GM21717 (cell line): ENCODE measurements around the gene APBA2.
"Not testable (repeated sequence)": the region's sequence is repeated elsewhere in the genome, so short reads cannot be mapped to it uniquely, and the experiment has no call there.

Experiments used
- ATAC-seq: cut with Tn5 transposase; IDR thresholded peaks from one replicate; pipeline ENCODE4 v1.9.1; 2021; ENCODE audit warnings: mild to moderate bottlenecking, moderate library complexity; ENCODE audit not compliant: unreplicated experiment

The APBA2 gene

DNA sequence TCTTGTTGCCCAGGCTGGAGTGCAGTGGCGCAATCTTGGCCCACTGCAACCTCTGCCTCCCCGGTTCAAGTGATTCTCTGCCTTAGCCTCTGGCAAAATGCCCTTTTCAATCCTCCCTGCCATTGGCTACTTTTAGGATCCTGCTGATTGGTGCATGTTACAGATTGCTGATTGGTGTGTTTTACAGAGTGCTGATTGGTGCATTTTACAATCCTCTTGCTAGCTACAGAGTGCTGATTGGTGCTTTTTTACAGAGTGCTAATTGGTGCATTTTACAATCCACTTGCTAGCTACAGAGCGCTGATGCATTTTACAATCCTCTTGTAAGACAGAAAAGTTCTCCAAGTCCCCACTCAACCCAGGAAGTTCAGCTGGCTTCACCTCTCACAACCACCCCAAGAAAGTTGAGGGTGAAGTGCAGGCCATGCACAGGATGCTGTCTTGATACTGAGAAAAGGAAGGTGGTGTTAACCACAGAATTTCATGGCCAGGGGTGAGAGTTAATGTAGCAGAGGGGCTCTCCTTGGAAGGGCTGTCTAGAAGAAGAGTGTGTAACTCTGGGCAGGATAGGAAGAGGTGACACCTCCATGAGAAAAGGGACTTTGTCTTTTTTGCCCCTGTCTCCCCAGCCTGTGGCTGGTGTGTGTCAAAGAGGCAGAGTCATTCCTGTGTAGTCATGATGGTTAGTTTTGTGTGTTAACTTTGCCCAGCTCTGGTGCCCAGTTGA lies 145.9 kb downstream of the APBA2 start:
- ATAC-seq = no peak

GRCh38 chr15:29032229-29032625 lies 146.5 kb downstream of the APBA2 start:
- ATAC-seq = no peak

DNA sequence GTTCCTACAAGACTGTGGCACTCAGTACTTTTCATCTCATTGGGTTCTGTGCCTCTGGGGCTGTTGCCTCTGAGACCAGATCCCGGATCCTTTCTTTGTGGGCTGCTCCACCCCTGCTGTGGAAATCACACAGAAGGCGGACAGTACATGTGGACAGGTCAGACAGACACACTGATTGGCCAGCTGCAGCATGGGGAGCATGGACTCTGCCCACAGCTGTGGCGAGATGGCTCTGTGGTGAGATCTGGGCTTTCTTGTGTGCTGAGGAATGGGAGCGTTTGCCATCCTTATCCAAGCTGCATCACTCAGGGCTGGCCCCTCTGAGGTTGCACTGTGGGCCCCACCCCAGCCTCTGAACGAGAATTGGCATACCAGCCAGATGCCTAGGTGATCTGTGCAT lies 147.0 kb downstream of the APBA2 start:
- no peak for ATAC-seq

DNA sequence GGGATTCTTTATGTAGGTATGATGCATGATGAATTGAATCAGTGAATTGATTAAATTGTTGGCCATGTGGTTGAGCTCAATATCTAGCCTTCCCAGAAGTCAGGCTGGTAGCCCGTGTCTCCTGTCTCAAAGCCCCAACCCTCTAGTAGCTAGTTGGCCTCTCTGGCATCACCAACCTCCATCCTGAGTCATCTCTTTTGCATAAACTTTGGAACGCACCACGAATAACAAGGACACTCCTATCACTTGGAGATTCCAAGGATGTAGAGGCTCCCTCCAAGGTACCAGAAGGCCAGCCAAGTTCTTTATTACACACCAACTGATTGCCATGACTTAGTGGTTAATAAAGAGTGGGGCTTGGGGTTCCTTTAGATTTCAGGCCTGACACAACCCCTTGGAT lies 148.4 kb downstream of the APBA2 start:
- ATAC-seq = no peak

- no peak for ATAC-seq
These were observed 149.0 kb downstream of the APBA2 start for GRCh38 chr15:29034593-29035335.

DNA sequence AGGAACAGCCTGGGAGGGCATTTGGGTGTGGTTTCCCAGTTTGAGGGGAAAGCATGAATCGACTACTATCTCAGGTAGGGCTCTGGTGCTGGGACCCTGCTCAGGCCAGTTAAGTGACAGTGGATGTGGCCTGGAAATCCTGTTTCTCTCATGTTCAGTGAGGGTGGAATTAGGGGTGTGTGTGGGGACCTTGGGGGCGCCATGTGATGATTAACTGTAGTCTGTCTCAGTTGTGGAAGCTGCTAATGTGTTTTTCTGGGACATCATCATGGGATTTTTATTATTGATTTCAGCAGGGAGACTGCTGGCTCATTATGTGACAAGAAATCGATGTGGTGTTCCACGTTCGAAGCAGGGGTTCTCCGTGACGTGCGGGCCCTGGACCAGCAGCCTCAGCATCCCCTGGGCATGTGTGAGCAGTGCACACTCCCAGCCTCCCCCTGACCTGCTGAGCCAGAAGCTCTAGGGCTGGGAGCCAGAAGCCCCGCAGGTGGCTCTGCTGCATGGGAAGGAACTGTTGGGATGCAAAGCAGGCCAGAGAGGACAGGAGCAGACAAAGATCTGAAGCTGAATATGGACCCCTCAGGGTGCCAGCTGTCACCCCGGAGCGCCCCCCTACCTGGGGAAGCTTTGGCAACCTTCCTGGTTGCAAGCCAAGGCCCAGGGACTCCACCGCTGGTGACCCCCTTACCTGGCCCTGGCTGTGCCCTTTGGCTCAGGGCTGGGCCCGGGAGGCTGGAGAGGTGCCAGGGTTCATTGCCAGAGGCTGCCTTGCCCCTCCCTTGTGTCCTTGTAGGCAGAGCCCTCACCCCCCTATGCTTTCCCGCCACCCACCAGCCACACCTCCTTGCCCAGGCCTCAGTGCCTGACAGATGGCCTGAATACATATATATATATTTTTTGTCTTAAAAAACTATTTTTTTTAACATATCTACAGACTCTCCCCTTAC lies 149.8 kb downstream of the APBA2 start:
- ATAC-seq = no peak

GRCh38 chr15:29037997-29038705 lies 152.4 kb downstream of the APBA2 start:
- ATAC-seq = no peak

DNA sequence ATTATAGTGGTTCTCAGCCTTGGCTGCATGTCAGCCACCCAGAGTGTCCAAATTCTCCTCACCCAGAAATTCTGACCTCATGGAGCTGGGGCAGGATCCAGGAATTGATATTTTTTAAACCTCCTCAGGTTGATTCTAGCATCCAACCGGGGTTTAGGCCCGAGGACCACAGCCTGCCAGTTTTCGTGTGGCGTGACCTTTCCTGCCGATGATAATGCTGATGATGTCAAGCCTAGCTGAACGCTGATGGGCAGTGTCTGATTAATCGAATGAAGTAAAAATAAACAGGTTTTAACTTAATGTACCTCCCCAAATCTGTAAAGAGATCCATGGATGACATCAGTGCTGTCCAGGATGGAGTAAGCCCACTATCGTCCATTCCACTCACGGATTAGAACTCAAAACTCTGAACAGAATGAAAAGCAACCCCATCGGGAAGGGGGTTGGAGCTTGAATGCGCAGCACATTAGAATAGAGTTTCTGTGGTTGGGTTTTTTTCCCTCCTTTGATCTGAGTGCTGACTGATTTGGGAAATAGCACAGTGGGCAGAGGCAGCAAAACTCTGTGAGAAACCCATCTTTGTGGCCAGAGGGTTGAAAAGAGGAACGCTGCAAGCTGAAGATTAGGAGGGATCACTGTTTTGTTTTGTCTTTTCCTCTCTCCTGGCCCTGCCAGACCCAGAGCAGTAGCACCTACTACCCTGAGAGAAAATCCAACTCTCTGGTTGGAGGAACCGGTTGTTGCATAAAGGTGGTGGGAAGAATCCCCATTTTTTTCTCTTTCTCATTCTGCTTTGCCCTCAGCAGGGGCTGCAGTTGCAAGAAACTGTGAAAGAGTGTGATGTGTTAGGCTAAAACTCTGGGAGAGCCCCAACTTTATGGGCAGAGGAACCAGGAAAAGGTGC lies 153.9 kb downstream of the APBA2 start:
- no peak for ATAC-seq

DNA sequence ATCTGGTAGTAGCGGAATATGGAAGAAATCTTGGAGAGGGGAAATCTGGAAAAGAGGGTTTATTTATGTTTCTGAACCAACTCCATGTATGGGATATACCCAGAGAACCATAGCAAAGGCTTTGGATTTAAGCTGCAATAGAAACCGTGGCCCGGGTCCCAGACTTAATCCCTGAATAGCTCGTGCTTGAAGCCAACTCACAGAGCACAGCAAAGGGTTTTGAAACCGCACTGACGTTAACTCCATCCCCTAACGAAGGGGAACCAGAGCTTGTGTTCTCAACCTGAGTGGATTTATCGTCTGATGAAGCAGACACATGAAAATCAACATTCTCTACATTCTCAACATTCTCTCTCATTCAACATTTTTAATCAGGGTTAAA lies 154.6 kb downstream of the APBA2 start:
- no peak for ATAC-seq

GRCh38 chr15:29043736-29044502 lies 158.1 kb downstream of the APBA2 start:
- ATAC-seq = no peak

DNA sequence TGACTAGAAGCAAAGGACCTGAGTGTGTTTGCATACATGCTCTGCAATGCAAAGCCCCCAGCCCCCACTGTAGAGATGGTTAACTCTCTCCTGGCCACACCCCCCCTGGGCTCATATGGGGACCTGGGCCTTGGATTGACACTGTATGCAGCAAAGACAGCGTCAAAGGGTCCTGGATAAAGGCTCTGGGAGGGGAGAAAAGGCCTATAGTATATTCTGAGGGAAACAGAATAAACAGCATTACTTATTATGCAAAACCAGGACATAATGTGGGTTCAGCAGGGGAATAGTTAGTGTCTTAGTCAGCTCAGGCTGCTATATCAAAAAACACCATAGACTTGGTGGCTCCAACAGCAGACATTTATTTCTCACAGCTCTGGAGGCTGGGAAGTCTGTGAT lies 158.7 kb downstream of the APBA2 start:
- ATAC-seq = no peak

- ATAC-seq = not testable (repeated sequence)
These were observed 159.4 kb downstream of the APBA2 start for GRCh38 chr15:29045161-29045560.

- ATAC-seq = no peak
These were observed 159.9 kb downstream of the APBA2 start for GRCh38 chr15:29045717-29046116.

DNA sequence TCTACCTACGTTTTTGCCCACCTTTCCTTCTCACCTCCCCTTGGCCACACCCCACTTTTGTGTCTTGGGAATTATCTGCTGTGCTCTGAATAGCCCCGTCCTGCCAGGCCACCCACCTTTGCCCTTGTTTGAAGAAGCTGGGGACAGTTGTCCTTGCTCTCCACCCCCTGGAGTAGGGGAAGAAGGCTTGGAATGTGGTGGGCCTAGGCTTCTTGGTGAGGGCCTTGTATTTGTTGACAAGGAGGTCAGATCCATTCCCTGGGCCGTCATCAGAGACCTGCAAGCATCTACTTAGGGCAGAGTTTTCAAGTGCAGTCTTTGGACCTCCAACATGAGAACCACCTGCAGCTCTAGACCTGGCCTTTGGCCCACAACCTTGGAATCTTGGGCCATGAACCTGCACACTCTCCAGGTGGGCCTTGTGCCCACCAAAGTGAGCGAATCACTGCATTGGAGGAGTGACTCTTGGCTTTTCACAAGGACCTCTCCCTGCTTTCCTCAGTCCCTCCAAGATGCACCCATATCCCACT lies 160.6 kb downstream of the APBA2 start:
- ATAC-seq = no peak

- ATAC-seq = no peak
These were observed 161.2 kb downstream of the APBA2 start for GRCh38 chr15:29046977-29047376.

DNA sequence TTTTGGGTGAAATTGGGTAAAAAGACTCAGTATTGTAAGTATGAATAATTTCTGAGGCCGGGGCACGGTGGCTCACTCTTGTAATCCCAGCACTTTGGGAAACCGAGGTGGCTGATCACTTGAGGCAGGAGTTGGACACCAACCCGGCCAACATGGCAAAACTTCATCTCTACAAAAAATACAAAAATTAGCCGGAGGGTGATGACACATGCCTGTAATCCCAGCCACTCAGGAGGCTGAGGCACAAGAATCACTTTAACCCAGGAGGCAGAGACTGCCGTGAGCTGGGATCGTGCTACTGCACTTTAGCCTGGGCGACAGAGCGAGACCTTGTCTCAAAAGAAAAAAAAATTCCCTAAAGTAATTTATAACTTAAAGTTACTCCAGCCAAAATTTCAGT lies 162.2 kb downstream of the APBA2 start:
- ATAC-seq = no peak

- ATAC-seq = no peak
These were observed 165.1 kb downstream of the APBA2 start for GRCh38 chr15:29050870-29051269.

- ATAC-seq = no peak
These were observed 165.6 kb downstream of the APBA2 start for GRCh38 chr15:29051422-29051821.

- ATAC-seq = no peak
These were observed 167.2 kb downstream of the APBA2 start for GRCh38 chr15:29053006-29053405.
